GM18502 (cell line): ENCODE measurements around the gene CFLAR.
"Not testable (repeated sequence)": the region's sequence is repeated elsewhere in the genome, so short reads cannot be mapped to it uniquely, and the experiment has no call there.

Source experiments
- ATAC-seq: cut with Tn5 transposase; IDR thresholded peaks from one replicate; pipeline ENCODE4 v1.9.1; 2021; ENCODE audit warnings: mild to moderate bottlenecking; ENCODE audit not compliant: unreplicated experiment, poor library complexity

CFLAR gene

GRCh38 chr2:201172279-201172678 is 56.3 kb downstream of the CFLAR start:
- ATAC-seq = no peak

- ATAC-seq = no peak
These were observed 58.7 kb downstream of the CFLAR start for GRCh38 chr2:201174687-201175086.

- no peak for ATAC-seq
These were observed 60.1 kb downstream of the CFLAR start for GRCh38 chr2:201176081-201176481.

GRCh38 chr2:201180010-201180409 is 64.0 kb downstream of the CFLAR start:
- ATAC-seq = no peak

- peak; percentile 86 for ATAC-seq
These were observed 66.8 kb downstream of the CFLAR start, which contains the start of gene CASP10 for GRCh38 chr2:201182650-201183364. Gene CASP10, plus strand, starts transcription at chr2:201183141. Its CDS starts 2,637 bp downstream, at chr2:201185778.

- peak; percentile 11 for ATAC-seq
These were observed 67.4 kb downstream of the CFLAR start for GRCh38 chr2:201183365-201183727.

GRCh38 chr2:201183835-201184234 is 67.9 kb downstream of the CFLAR start:
- not testable (repeated sequence) for ATAC-seq

- ATAC-seq = not testable (repeated sequence)
These were observed 68.3 kb downstream of the CFLAR start for GRCh38 chr2:201184248-201184647.

- no peak for ATAC-seq
These were observed 69.9 kb downstream of the CFLAR start for GRCh38 chr2:201185863-201186262.

GRCh38 chr2:201186982-201187381 is 71.0 kb downstream of the CFLAR start:
- ATAC-seq = no peak

- no peak for ATAC-seq
These were observed 72.5 kb downstream of the CFLAR start for GRCh38 chr2:201188449-201188848.

- ATAC-seq = peak; percentile 51
These were observed 75.3 kb downstream of the CFLAR start for GRCh38 chr2:201191132-201191875.

- peak; percentile 95 for ATAC-seq
These were observed 78.1 kb downstream of the CFLAR start for GRCh38 chr2:201194097-201194496.

- no peak for ATAC-seq
These were observed 79.4 kb downstream of the CFLAR start for GRCh38 chr2:201195331-201195730.

- no peak for ATAC-seq
These were observed 80.0 kb downstream of the CFLAR start for GRCh38 chr2:201196003-201196402.

GRCh38 chr2:201196803-201197202 is 80.8 kb downstream of the CFLAR start:
- ATAC-seq = no peak

GRCh38 chr2:201197781-201198180 is 81.8 kb downstream of the CFLAR start:
- ATAC-seq = no peak

- ATAC-seq = no peak
These were observed 83.9 kb downstream of the CFLAR start for GRCh38 chr2:201199847-201200246.

- no peak for ATAC-seq
These were observed 84.4 kb downstream of the CFLAR start for GRCh38 chr2:201200345-201200744.

GRCh38 chr2:201201371-201201770 is 85.4 kb downstream of the CFLAR start:
- ATAC-seq = no peak

GRCh38 chr2:201203916-201204654 is 88.1 kb downstream of the CFLAR start:
- ATAC-seq = no peak
